Prostate gland (tissue), 2 donors: Measurements from ENCODE around the gene TMEM147.

ENCODE experiments used
- POLR2A ChIP-seq: fragments of 450-650 bp; IDR thresholded peaks from one replicate; pipeline ENCODE4 v1.6.1; 2016; ENCODE audit warnings: antibody characterized with exemption, mild to moderate bottlenecking
- TF ChIP-seq, protein P1 (sequence below), 4 experiments: fragments of 200-600 bp in 2 of 4; fragments of 450-650 bp in 2 of 4; sonication (generic) in 2 of 4; IDR thresholded peaks; 1 replicate in 3 of 4; 2 replicates in 1 of 4; pipeline ENCODE4 v1.5.1; 2016 to 2019; ENCODE audit warnings: antibody characterized with exemption in 4 of 4, mild to moderate bottlenecking in 2 of 4, moderate library complexity in 2 of 4

DNA sequence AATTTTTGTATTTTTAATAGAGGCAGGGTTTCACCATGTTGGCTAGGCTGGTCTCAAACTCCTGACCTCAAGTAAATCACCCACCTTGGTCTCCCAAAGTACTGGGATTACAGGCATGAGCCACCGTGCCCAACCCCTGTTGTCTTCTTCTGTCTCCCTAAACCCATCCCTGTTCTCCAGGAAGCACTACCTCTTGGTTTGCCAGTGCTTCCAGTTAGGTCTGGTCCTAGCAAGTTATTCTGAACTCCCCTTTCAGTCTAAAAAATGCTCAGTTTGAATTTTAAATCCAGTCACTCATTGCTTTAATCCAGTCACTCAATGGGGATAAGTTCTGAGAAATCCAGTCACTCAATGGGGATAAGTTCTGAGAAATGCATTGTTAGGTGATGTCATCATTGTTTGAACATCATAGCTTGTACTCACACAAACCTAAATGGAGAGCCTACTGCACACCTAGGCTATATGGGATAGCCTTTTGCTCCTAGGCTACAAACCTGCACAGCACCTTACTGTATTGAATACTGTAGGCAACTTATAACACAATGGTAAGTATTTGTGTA lies 26.1 kb downstream of the TMEM147 start:
- TF ChIP-seq POLR2A, result no peak
- TF ChIP-seq, protein P1, sequence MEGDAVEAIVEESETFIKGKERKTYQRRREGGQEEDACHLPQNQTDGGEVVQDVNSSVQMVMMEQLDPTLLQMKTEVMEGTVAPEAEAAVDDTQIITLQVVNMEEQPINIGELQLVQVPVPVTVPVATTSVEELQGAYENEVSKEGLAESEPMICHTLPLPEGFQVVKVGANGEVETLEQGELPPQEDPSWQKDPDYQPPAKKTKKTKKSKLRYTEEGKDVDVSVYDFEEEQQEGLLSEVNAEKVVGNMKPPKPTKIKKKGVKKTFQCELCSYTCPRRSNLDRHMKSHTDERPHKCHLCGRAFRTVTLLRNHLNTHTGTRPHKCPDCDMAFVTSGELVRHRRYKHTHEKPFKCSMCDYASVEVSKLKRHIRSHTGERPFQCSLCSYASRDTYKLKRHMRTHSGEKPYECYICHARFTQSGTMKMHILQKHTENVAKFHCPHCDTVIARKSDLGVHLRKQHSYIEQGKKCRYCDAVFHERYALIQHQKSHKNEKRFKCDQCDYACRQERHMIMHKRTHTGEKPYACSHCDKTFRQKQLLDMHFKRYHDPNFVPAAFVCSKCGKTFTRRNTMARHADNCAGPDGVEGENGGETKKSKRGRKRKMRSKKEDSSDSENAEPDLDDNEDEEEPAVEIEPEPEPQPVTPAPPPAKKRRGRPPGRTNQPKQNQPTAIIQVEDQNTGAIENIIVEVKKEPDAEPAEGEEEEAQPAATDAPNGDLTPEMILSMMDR (IDR thresholded peaks at IDR 0.05), result no peak
